ENCODE measurements around the gene ANKMY1.

The ANKMY1 gene

DNA sequence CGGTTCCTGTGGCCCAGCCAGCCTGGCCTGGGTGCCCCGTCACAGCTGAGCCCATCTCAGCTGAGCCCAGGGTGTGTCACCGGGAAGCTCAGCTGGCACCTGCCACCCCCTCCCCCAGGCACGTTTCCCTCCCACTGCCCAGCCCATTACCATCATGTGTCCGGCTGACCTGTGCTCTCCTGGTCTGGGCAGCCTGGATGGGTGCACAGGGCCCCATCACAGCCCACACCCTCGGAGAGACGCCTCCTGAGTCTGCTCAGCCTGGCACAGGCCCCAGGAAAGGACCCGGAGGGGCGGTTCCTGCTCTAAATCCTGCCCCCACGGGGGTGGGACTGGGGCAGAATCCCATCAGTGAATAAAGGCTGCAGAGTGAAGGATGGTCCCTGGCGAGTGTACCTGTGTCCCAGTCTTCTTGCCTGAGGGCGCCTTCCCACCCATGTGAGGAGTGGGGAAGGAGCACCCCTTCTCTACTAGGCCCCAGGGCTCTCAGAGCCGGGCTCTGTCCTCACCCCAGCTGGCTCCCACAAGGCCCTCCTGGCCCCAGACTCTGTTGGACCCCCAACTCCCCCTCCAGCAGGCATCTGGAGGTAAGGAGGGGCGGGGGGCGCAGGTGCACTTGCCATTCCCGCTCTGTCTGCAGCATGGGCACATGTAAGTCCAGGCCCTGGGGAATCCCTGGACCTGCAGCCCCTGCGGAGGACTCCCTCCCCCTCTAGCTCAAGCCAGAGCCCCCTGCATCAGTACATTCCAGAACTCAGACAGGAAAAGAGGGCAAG, 101.2 kb downstream of the ANKMY1 start:
- Histone ChIP-seq H3K27ac (ENCODE audit: low read depth, low read length) (no peak overlapping the region), H3K79me2 (ENCODE audit: insufficient read depth, low read length) (no peaks in the 10 kb centered on the region), H3K9ac (ENCODE audit: low read length) (no peak overlapping the region), H2AFZ (ENCODE audit: low read depth, low read length, severe bottlenecking) (no peak overlapping the region), H3K4me2 (ENCODE audit: low read depth, low read length, poor library complexity, severe bottlenecking) (no peak overlapping the region), H3F3A (ENCODE audit: insufficient read depth) (no peaks in the 10 kb centered on the region), H4K20me1 (ENCODE audit: low read depth, low read length) (no peaks in the 10 kb centered on the region), H3K9me3 (ENCODE audit: insufficient read depth, low read length) (no peaks in the 10 kb centered on the region), H3K27me3 (ENCODE audit: low read length) (no peaks in the 10 kb centered on the region), H3K4me3 (ENCODE audit: insufficient read depth, low read length, poor library complexity, severe bottlenecking) (no peak overlapping the region), H3K36me3 (ENCODE audit: low read length) (no peaks in the 10 kb centered on the region), H3K9me2 (replicated peaks; ENCODE audit: insufficient read depth, low read length) (no peaks in the 10 kb centered on the region)
- TF ChIP-seq, protein P1, sequence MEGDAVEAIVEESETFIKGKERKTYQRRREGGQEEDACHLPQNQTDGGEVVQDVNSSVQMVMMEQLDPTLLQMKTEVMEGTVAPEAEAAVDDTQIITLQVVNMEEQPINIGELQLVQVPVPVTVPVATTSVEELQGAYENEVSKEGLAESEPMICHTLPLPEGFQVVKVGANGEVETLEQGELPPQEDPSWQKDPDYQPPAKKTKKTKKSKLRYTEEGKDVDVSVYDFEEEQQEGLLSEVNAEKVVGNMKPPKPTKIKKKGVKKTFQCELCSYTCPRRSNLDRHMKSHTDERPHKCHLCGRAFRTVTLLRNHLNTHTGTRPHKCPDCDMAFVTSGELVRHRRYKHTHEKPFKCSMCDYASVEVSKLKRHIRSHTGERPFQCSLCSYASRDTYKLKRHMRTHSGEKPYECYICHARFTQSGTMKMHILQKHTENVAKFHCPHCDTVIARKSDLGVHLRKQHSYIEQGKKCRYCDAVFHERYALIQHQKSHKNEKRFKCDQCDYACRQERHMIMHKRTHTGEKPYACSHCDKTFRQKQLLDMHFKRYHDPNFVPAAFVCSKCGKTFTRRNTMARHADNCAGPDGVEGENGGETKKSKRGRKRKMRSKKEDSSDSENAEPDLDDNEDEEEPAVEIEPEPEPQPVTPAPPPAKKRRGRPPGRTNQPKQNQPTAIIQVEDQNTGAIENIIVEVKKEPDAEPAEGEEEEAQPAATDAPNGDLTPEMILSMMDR (IDR thresholded peaks at IDR 0.05; ENCODE audit: insufficient read depth, low read length, poor library complexity, severe bottlenecking), result no peak
- TF ChIP-seq EZH2phosphoT487 (conservative IDR thresholded peaks at IDR 0.05; ENCODE audit: low read length), result no peak

- no peaks in the 10 kb centered on the region for H4K20me1 ChIP-seq (ENCODE audit: low read depth, low read length)
- no peaks in the 10 kb centered on the region for H3K9me2 ChIP-seq (replicated peaks; ENCODE audit: insufficient read depth, low read length)
- no peak overlapping the region for H3K4me2 ChIP-seq (ENCODE audit: low read depth, low read length, poor library complexity, severe bottlenecking)
- H2AFZ ChIP-seq (ENCODE audit: low read depth, low read length, severe bottlenecking), result no peak overlapping the region
- no peaks in the 10 kb centered on the region for H3K9me3 ChIP-seq (ENCODE audit: insufficient read depth, low read length)
- H3K27ac ChIP-seq (ENCODE audit: low read depth, low read length), result no peak overlapping the region
- H3K79me2 ChIP-seq (ENCODE audit: insufficient read depth, low read length), result no peaks in the 10 kb centered on the region
- no peaks in the 10 kb centered on the region for H3K36me3 ChIP-seq (ENCODE audit: low read length)
- TF ChIP-seq, protein P1 (IDR thresholded peaks at IDR 0.05; ENCODE audit: insufficient read depth, low read length, poor library complexity, severe bottlenecking), result no peak
- no peak for TF ChIP-seq EZH2phosphoT487 (conservative IDR thresholded peaks at IDR 0.05; ENCODE audit: low read length)
- H3F3A ChIP-seq (ENCODE audit: insufficient read depth), result no peaks in the 10 kb centered on the region
- H3K4me3 ChIP-seq (ENCODE audit: insufficient read depth, low read length, poor library complexity, severe bottlenecking), result no peak overlapping the region
- H3K27me3 ChIP-seq (ENCODE audit: low read length), result no peaks in the 10 kb centered on the region
- H3K9ac ChIP-seq (ENCODE audit: low read length), result no peak overlapping the region
Measured at GRCh38 chr2:240455647-240456446, 101.9 kb downstream of the ANKMY1 start.

- no peak overlapping the region for H3K4me3 ChIP-seq (ENCODE audit: insufficient read depth, low read length, poor library complexity, severe bottlenecking)
Measured at GRCh38 chr2:240455272-240455646, 102.5 kb downstream of the ANKMY1 start.

More at GRCh38 chr2:240455272-240455646, 102.5 kb downstream of the ANKMY1 start:
- H2AFZ ChIP-seq (ENCODE audit: low read depth, low read length, severe bottlenecking), result no peak overlapping the region
- no peak for TF ChIP-seq EZH2phosphoT487 (conservative IDR thresholded peaks at IDR 0.05; ENCODE audit: low read length)
- TF ChIP-seq, protein P1 (IDR thresholded peaks at IDR 0.05; ENCODE audit: insufficient read depth, low read length, poor library complexity, severe bottlenecking), result no peak
- H3K27ac ChIP-seq (ENCODE audit: low read depth, low read length), result no peak overlapping the region
- H3K9me2 ChIP-seq (replicated peaks; ENCODE audit: insufficient read depth, low read length), result no peaks in the 10 kb centered on the region
- H3F3A ChIP-seq (ENCODE audit: insufficient read depth), result no peaks in the 10 kb centered on the region
- H3K4me2 ChIP-seq (ENCODE audit: low read depth, low read length, poor library complexity, severe bottlenecking), result no peak overlapping the region
- no peaks in the 10 kb centered on the region for H4K20me1 ChIP-seq (ENCODE audit: low read depth, low read length)
- H3K36me3 ChIP-seq (ENCODE audit: low read length), result no peaks in the 10 kb centered on the region
- no peaks in the 10 kb centered on the region for H3K9me3 ChIP-seq (ENCODE audit: insufficient read depth, low read length)
- H3K9ac ChIP-seq (ENCODE audit: low read length), result no peak overlapping the region
- H3K27me3 ChIP-seq (ENCODE audit: low read length), result no peaks in the 10 kb centered on the region
- no peaks in the 10 kb centered on the region for H3K79me2 ChIP-seq (ENCODE audit: insufficient read depth, low read length)

All from SU-DHL-6 (cell line).